Esophagus muscularis mucosa (tissue), 4 donors: Measurements from ENCODE around the gene AMDHD1. TPM values are rescaled to one million over a fixed set of nuclear protein-coding genes. Genes with fewer than 3 reads are reported as not detected.

Experiments
- DNase-seq: peaks from one replicate; pipeline ENCODE4 v3.0.0-alpha.2; 2017; ENCODE audit errors: extremely low spot score
- H3K27ac ChIP-seq, 4 donors: fragments of 200-600 bp; sonication (generic); replicated peaks in 1 of 4; 1 replicate in 3 of 4; 2 replicates in 1 of 4; pipeline ENCODE4 v1.5.1; 2016 to 2019; ENCODE audit warnings: mild to moderate bottlenecking in 1 of 4
- H3K27me3 ChIP-seq, 4 donors: fragments of 200-600 bp; sonication (generic); one replicate each; pipeline versions ENCODE4 v1.5.1 to v1.6.0; 2016 to 2019
- H3K36me3 ChIP-seq, 4 donors: fragments of 200-600 bp; sonication (generic); one replicate each; pipeline ENCODE4 v1.5.1; 2016 to 2019
- H3K4me1 ChIP-seq, 4 donors: fragments of 200-600 bp; sonication (generic); one replicate each; pipeline ENCODE4 v1.5.1; 2016 to 2019
- H3K4me3 ChIP-seq, 4 donors: fragments of 200-600 bp; sonication (generic); 1 replicate in 2 of 4; 2 replicates in 2 of 4; pipeline ENCODE4 v1.5.1; 2016 to 2019; ENCODE audit warnings: mild to moderate bottlenecking in 4 of 4, moderate library complexity in 1 of 4
- H3K9me3 ChIP-seq, 4 donors: fragments of 200-600 bp; sonication (generic); 1 replicate in 3 of 4; 2 replicates in 1 of 4; pipeline ENCODE4 v1.5.1; 2016 to 2019
- EP300 ChIP-seq: sonication (generic); formaldehyde crosslinking; IDR thresholded peaks from one replicate; pipeline ENCODE4 v1.6.1; 2017; ENCODE audit warnings: antibody characterized with exemption
- POLR2A ChIP-seq: fragments of 450-650 bp; IDR thresholded peaks from one replicate; pipeline ENCODE4 v1.6.1; 2017; ENCODE audit warnings: antibody characterized with exemption, moderate library complexity, mild to moderate bottlenecking, low read depth
- POLR2AphosphoS5 ChIP-seq, 2 donors: sonication (generic); formaldehyde crosslinking; IDR thresholded peaks; one replicate each; pipeline ENCODE4 v1.6.1; 2017; ENCODE audit warnings: antibody characterized with exemption in 2 of 2
- WGBS: methylation state at CpG from one replicate; pipeline ENCODE4 v1.1.5; 2018; 5-methylcytosine and 5-hydroxymethylcytosine counted together
- intact Hi-C: fragments of 100-400 bp; cut with DNase I; formaldehyde crosslinking; loops from one replicate; pipeline ENCODE4 v1.15.1; 2023
- total RNA-seq, 4 donors: library from RNA; depleted of rRNA; stranded (reverse); fragments of >200 nt; gene quantifications; one replicate each; pipeline versions ENCODE4 v1.1.0 to v1.2.1, GENCODE V29; 2016
- TF ChIP-seq, protein P1 (sequence below), 3 experiments: fragments of 200-600 bp in 2 of 3; fragments of 450-650 bp in 1 of 3; sonication (generic) in 2 of 3; IDR thresholded peaks; one replicate each; pipeline ENCODE4 v1.5.1; 2017 to 2019; ENCODE audit warnings: antibody characterized with exemption in 3 of 3, mild to moderate bottlenecking in 2 of 3, moderate library complexity in 1 of 3

The AMDHD1 gene
- total RNA-seq, 4 donors from 2014 or later = 0.17 to 0.66 (median 0.52) TPM; not detected in 1

DNA sequence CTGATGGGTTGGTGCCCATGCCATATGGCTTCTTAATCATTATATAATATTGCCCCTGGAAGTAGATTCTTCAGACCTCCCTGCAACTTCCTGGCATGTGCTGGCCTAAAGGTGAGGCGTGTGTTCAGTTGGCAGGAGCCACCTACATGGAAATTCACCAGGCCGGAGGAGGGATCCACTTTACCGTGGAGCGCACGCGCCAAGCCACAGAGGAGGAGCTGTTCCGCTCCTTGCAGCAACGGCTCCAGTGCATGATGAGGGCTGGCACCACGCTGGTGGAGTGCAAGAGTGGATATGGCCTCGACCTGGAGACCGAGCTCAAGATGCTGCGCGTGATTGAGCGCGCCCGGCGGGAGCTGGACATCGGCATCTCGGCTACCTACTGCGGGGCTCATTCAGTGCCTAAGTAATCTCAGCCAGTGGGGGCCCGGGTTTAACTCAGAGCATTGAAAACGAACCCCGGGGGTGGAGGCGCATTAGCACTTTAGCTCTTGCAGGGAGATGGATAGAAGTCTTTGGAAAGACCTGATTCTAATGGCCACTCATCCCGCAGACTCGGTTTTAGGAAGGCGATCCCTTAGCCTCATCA lies 13.5 kb downstream of the AMDHD1 start:
- WGBS = 74% methylated on average over 19 of the region's 27 CpGs
- Histone ChIP-seq H3K36me3 (no peaks in the 10 kb centered on the region), H3K4me3 (no peak overlapping the region), H3K27ac (no peak overlapping the region), H3K4me1 (no peaks in the 10 kb centered on the region), H3K27me3 (no peaks in the 10 kb centered on the region), H3K9me3 (no peaks in the 10 kb centered on the region)
- TF ChIP-seq POLR2A (no peak), POLR2AphosphoS5 (IDR thresholded peaks at IDR 0.05) (no peak), EP300 (no peak)
- TF ChIP-seq, protein P1, sequence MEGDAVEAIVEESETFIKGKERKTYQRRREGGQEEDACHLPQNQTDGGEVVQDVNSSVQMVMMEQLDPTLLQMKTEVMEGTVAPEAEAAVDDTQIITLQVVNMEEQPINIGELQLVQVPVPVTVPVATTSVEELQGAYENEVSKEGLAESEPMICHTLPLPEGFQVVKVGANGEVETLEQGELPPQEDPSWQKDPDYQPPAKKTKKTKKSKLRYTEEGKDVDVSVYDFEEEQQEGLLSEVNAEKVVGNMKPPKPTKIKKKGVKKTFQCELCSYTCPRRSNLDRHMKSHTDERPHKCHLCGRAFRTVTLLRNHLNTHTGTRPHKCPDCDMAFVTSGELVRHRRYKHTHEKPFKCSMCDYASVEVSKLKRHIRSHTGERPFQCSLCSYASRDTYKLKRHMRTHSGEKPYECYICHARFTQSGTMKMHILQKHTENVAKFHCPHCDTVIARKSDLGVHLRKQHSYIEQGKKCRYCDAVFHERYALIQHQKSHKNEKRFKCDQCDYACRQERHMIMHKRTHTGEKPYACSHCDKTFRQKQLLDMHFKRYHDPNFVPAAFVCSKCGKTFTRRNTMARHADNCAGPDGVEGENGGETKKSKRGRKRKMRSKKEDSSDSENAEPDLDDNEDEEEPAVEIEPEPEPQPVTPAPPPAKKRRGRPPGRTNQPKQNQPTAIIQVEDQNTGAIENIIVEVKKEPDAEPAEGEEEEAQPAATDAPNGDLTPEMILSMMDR (IDR thresholded peaks at IDR 0.05) = no peak
- no peak for DNase-seq
- intact Hi-C loops = no loop called here

DNA sequence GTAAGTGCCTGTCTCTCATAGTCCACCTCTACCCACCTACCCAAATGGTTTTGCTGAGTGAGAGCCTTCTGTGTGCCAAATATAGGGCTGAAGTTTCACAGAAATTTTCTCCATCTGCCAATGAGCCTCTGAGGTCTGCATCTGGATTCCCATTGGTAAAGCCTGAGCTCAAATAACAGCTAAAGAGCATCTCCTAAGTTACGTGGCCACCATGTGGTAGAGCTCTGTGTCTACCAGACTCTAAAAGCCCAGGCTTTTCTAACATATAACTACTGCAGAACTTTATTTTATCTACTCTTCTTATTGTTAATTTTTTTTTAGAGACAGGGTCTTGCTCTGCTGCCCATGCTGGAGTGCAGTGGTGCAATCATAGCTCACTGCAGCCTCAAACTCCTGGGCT lies 16.0 kb downstream of the AMDHD1 start:
- Histone ChIP-seq H3K9me3 (no peaks in the 10 kb centered on the region), H3K27ac (no peak overlapping the region), H3K36me3 (no peaks in the 10 kb centered on the region), H3K4me1 (no peaks in the 10 kb centered on the region), H3K27me3 (no peaks in the 10 kb centered on the region), H3K4me3 (no peak overlapping the region)
- intact Hi-C loops = no loop called here
- no peak for TF ChIP-seq EP300
- TF ChIP-seq POLR2AphosphoS5 (IDR thresholded peaks at IDR 0.05) = no peak
- TF ChIP-seq POLR2A = no peak
- TF ChIP-seq, protein P1 (IDR thresholded peaks at IDR 0.05) = no peak
- WGBS = 63% methylated on average over 1 of the region's 1 CpG
- DNase-seq = no peak

DNA sequence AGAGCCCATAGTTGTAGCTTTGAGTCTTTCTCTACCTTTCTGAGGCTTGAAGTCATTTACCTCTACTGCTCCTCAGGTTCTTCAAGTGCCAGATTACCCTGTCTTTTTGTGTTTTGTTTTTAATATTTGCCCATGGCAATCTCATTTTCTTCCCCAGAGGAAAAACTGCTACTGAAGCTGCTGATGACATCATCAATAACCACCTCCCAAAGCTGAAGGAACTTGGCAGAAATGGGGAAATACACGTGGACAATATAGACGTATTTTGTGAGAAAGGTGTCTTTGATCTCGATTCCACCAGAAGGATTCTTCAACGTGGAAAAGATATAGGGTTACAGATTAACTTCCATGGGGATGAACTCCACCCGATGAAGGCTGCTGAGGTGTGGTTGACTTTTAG lies 17.1 kb downstream of the AMDHD1 start:
- intact Hi-C loops = no loop called here
- TF ChIP-seq EP300 (no peak), POLR2A (no peak), POLR2AphosphoS5 (IDR thresholded peaks at IDR 0.05) (no peak)
- TF ChIP-seq, protein P1 (IDR thresholded peaks at IDR 0.05) = no peak
- 69% methylated on average over 5 of the region's 5 CpGs for WGBS

DNA sequence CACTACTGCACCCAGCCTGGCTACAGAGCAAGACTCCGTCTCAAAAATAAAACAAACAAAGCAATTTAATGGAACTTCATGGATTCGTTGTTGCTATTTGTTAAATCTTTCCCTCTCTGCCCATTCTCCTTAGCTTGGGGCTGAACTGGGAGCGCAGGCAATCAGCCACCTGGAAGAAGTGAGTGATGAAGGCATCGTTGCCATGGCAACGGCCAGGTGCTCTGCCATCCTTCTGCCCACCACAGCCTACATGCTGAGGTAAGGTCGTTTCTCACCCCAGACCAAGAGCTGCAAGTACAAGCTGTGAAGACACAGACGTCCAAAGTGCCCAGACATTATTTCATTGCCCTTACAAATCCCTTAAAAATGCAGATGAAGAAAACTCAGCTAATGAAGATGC lies 19.1 kb downstream of the AMDHD1 start:
- H3K27ac ChIP-seq = no peak overlapping the region
- 80% methylated on average over 7 of the region's 7 CpGs for WGBS
- DNase-seq = no peak
- H3K9me3 ChIP-seq = no peaks in the 10 kb centered on the region
- no peak overlapping the region for H3K4me3 ChIP-seq
- intact Hi-C loops = no loop called here
- H3K36me3 ChIP-seq = no peaks in the 10 kb centered on the region
- H3K4me1 ChIP-seq = no peaks in the 10 kb centered on the region
- H3K27me3 ChIP-seq = no peaks in the 10 kb centered on the region
- no peak for TF ChIP-seq EP300
- no peak for TF ChIP-seq POLR2AphosphoS5 (IDR thresholded peaks at IDR 0.05)
- no peak for TF ChIP-seq POLR2A
- TF ChIP-seq, protein P1 (IDR thresholded peaks at IDR 0.05) = no peak

More for the DNA sequence above, 17.1 kb downstream of the AMDHD1 start:
- no peak overlapping the region for H3K27ac ChIP-seq
- DNase-seq = no peak
- no peaks in the 10 kb centered on the region for H3K36me3 ChIP-seq
- H3K27me3 ChIP-seq = no peaks in the 10 kb centered on the region
- H3K4me1 ChIP-seq = no peaks in the 10 kb centered on the region
- H3K9me3 ChIP-seq = no peaks in the 10 kb centered on the region
- H3K4me3 ChIP-seq = no peak overlapping the region

DNA sequence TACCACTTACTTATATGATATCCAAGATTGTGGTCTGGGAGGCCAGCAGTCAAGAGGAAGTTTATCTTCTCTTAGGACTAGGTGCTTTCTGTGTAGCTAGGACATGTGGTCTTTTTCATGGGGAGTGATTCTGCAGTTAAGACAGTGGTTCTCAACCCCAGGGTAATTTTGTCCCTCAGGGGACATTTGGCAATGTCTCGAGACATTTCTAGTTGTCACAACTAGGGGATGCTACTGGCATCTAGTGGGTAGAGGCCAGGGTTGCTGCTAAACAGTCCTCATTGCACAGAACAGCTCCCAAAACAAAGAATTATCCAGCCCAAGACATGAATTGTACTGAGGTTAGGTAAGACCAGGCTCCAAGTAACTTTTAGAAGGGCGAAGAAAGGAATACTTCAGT lies 20.0 kb downstream of the AMDHD1 start:
- Histone ChIP-seq H3K9me3 (no peaks in the 10 kb centered on the region), H3K36me3 (no peaks in the 10 kb centered on the region), H3K4me3 (no peak overlapping the region), H3K4me1 (no peaks in the 10 kb centered on the region), H3K27me3 (no peaks in the 10 kb centered on the region), H3K27ac (no peak overlapping the region)
- no peak for DNase-seq
- TF ChIP-seq EP300 = no peak
- no peak for TF ChIP-seq POLR2AphosphoS5 (IDR thresholded peaks at IDR 0.05)
- TF ChIP-seq, protein P1 (IDR thresholded peaks at IDR 0.05) = no peak
- no peak for TF ChIP-seq POLR2A
- whole genome bisulfite sequencing = 96% methylated on average over 2 of the region's 2 CpGs
- intact Hi-C loops = no loop called here
